ENCODE results near the gene ALKBH7.

DNA sequence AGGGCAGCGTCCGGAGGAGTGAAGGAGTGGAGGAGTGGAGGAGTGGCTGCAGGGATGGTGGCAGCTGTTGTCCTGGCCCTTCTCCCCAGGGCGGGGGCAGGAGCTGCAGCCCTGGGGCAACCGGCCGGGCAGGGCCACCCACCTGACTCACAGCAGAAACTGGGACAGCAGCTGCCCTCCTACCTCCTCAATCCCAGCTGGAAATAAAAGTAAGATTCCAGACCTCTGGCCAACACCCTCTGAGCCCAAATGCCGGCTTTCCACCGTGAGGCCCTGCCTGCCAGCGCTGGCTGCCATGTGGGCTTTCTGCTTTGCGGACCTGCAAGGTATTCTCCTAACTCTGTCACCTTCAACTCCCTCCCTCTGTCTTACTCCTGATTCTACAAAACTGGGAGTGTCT lies 14.6 kb upstream of the ALKBH7 start:
- TF ChIP-seq, protein P1, sequence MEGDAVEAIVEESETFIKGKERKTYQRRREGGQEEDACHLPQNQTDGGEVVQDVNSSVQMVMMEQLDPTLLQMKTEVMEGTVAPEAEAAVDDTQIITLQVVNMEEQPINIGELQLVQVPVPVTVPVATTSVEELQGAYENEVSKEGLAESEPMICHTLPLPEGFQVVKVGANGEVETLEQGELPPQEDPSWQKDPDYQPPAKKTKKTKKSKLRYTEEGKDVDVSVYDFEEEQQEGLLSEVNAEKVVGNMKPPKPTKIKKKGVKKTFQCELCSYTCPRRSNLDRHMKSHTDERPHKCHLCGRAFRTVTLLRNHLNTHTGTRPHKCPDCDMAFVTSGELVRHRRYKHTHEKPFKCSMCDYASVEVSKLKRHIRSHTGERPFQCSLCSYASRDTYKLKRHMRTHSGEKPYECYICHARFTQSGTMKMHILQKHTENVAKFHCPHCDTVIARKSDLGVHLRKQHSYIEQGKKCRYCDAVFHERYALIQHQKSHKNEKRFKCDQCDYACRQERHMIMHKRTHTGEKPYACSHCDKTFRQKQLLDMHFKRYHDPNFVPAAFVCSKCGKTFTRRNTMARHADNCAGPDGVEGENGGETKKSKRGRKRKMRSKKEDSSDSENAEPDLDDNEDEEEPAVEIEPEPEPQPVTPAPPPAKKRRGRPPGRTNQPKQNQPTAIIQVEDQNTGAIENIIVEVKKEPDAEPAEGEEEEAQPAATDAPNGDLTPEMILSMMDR (IDR thresholded peaks at IDR 0.05): no peak
- TF ChIP-seq POLR2AphosphoS5 (IDR thresholded peaks at IDR 0.05; ENCODE audit: insufficient read depth in 1 of 2, low read depth in 1 of 2) (no peak), POLR2A (IDR thresholded peaks at IDR 0.05) (no peak)

Data from vagina (tissue), 2 donors.